Tibial artery (tissue), 4 donors: ENCODE measurements around the gene DNAJC10.
"Not testable (repeated sequence)": the region's sequence is repeated elsewhere in the genome, so short reads cannot be mapped to it uniquely, and the experiment has no call there.

Experiments used
- DNase-seq, 2 donors: peaks; one replicate each; pipeline ENCODE4 v3.0.0-alpha.2; 2019
- H3K27ac ChIP-seq, 2 donors: fragments of 200-600 bp; sonication (generic) in 1 of 2; 1 replicate in 1 of 2; 2 replicates in 1 of 2; pipeline ENCODE4 v1.5.1; 2018 to 2019; ENCODE audit warnings: mild to moderate bottlenecking in 1 of 2
- H3K27me3 ChIP-seq, 2 donors: fragments of 200-600 bp; sonication (generic) in 1 of 2; one replicate each; pipeline versions ENCODE4 v1.5.1 to v1.6.0; 2016 to 2019
- H3K36me3 ChIP-seq, 3 donors: fragments of 200-600 bp; sonication (generic) in 2 of 3; one replicate each; pipeline ENCODE4 v1.5.1; 2016 to 2019; ENCODE audit warnings: mild to moderate bottlenecking in 2 of 3
- H3K4me1 ChIP-seq, 4 donors: fragments of 200-600 bp; sonication (generic) in 2 of 4; 1 replicate in 3 of 4; 2 replicates in 1 of 4; pipeline ENCODE4 v1.5.1; 2016 to 2019
- H3K4me3 ChIP-seq, 2 donors: fragments of 200-600 bp; sonication (generic) in 1 of 2; 1 replicate in 1 of 2; 2 replicates in 1 of 2; pipeline ENCODE4 v1.5.1; 2018 to 2019; ENCODE audit warnings: mild to moderate bottlenecking in 2 of 2
- H3K9me3 ChIP-seq, 3 donors: fragments of 200-600 bp; sonication (generic) in 1 of 3; one replicate each; pipeline ENCODE4 v1.5.1; 2016 to 2019
- intact Hi-C: fragments of 100-400 bp; cut with DNase I; formaldehyde crosslinking; loops from one replicate; pipeline ENCODE4 v1.15.0; 2023; ENCODE audit warnings: low total_unique reads
- TF ChIP-seq, protein P1 (sequence below), 2 experiments: fragments of 200-600 bp in 1 of 2; fragments of 450-650 bp in 1 of 2; IDR thresholded peaks; one replicate each; pipeline ENCODE4 v1.5.1; 2017 to 2019; ENCODE audit warnings: antibody characterized with exemption in 2 of 2, mild to moderate bottlenecking in 1 of 2, moderate library complexity in 1 of 2

The DNAJC10 gene

DNA sequence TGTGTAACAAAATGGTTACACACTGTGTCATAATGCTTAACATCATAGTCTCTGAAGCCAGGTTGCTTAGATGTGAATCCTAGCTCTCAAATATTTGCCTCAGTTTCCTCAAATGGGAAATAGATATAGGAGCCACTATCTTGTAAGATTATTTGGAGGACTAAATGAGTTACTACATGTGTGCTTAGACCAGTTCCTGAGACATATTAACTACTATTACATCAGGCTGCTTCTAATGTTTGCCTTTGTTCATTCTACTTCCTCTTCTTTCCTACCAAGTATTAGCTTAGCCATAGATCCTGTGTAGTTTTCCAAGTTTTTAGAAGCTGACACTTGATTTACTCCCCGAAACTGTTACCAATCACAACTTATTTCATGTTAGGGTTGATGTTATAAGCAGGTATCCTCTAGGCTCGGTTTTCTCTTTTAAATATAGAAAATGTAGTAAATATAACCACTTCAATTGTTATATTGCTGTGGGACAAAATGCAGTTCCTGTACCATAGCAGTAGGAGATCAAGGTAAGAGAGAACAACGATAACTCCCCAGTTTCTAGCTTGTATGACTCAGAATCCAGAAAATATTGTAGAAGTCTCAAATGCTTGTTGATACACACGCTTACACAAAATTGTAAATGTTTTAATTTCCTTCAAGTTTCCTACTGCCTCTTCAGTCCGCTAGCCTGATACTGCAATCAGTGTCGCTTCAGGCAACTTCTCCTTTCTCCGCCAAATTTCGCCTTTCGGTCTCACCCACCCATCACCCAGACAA is 751 bp upstream of the DNAJC10 start:
- no peaks in the 10 kb centered on the region for H3K27me3 ChIP-seq
- intact Hi-C loops, result loop anchor here (10.0 kb wide), 1 partner anchor 821 kb away; the partner anchor contains the start of gene ITPRID2
- H3K4me3 ChIP-seq, result peak overlapping the region; percentile 90 to 98
- peaks cover 0 to 32% (median 9%) of the 10 kb centered on the region in 4 donors for H3K4me1 ChIP-seq
- no peaks in the 10 kb centered on the region for H3K9me3 ChIP-seq
- H3K27ac ChIP-seq, result peak overlapping the region; percentile 82 to 88
- H3K36me3 ChIP-seq, result peaks cover 0 to 3% (median 2%) of the 10 kb centered on the region in 3 donors
- no peak for DNase-seq
- TF ChIP-seq, protein P1, sequence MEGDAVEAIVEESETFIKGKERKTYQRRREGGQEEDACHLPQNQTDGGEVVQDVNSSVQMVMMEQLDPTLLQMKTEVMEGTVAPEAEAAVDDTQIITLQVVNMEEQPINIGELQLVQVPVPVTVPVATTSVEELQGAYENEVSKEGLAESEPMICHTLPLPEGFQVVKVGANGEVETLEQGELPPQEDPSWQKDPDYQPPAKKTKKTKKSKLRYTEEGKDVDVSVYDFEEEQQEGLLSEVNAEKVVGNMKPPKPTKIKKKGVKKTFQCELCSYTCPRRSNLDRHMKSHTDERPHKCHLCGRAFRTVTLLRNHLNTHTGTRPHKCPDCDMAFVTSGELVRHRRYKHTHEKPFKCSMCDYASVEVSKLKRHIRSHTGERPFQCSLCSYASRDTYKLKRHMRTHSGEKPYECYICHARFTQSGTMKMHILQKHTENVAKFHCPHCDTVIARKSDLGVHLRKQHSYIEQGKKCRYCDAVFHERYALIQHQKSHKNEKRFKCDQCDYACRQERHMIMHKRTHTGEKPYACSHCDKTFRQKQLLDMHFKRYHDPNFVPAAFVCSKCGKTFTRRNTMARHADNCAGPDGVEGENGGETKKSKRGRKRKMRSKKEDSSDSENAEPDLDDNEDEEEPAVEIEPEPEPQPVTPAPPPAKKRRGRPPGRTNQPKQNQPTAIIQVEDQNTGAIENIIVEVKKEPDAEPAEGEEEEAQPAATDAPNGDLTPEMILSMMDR (IDR thresholded peaks at IDR 0.05), result peak in 1 of 2 experiments; percentile 10

GRCh38 chr2:182716650-182716979 is 558 bp downstream of the DNAJC10 start:
- intact Hi-C loops, result loop anchor here (10.0 kb wide), 1 partner anchor 822 kb away; the partner anchor contains the start of gene ITPRID2
- Histone ChIP-seq H3K27me3 (no peaks in the 10 kb centered on the region), H3K27ac (peak overlapping the region; percentile 82 to 88), H3K9me3 (no peaks in the 10 kb centered on the region), H3K4me1 (peaks cover 0 to 32% (median 9%) of the 10 kb centered on the region in 4 donors), H3K36me3 (peaks cover 0 to 12% (median 8%) of the 10 kb centered on the region in 3 donors), H3K4me3 (peak overlapping the region; percentile 90 to 98)
- no peak for DNase-seq
- TF ChIP-seq, protein P1 (IDR thresholded peaks at IDR 0.05), result no peak

- H3K4me3 ChIP-seq, result peak overlapping the region; percentile 90 to 98
- intact Hi-C loops, result loop anchor here (10.0 kb wide), 1 partner anchor 823 kb away; the partner anchor contains the start of gene ITPRID2
These were observed 1.4 kb downstream of the DNAJC10 start for GRCh38 chr2:182717416-182717815.

GRCh38 chr2:182717816-182718215 is 1.8 kb downstream of the DNAJC10 start:
- TF ChIP-seq, protein P1 (IDR thresholded peaks at IDR 0.05), result no peak
- no peak for DNase-seq
- peak overlapping the region; percentile 90 to 98 for H3K4me3 ChIP-seq
- H3K27me3 ChIP-seq, result no peaks in the 10 kb centered on the region
- peaks cover 0 to 15% (median 15%) of the 10 kb centered on the region in 3 donors for H3K36me3 ChIP-seq
- H3K9me3 ChIP-seq, result no peaks in the 10 kb centered on the region
- intact Hi-C loops, result loop anchor here (10.0 kb wide), 1 partner anchor 823 kb away; the partner anchor contains the start of gene ITPRID2
- peak overlapping the region; percentile 45 to 88 for H3K27ac ChIP-seq
- peaks cover 0 to 32% (median 9%) of the 10 kb centered on the region in 4 donors for H3K4me1 ChIP-seq

More at GRCh38 chr2:182717416-182717815, 1.4 kb downstream of the DNAJC10 start:
- no peaks in the 10 kb centered on the region for H3K27me3 ChIP-seq
- TF ChIP-seq, protein P1 (IDR thresholded peaks at IDR 0.05), result no peak
- H3K4me1 ChIP-seq, result peaks cover 0 to 32% (median 9%) of the 10 kb centered on the region in 4 donors
- no peaks in the 10 kb centered on the region for H3K9me3 ChIP-seq
- peak overlapping the region; percentile 45 to 88 for H3K27ac ChIP-seq
- no peak for DNase-seq
- peaks cover 0 to 12% (median 12%) of the 10 kb centered on the region in 3 donors for H3K36me3 ChIP-seq

GRCh38 chr2:182718459-182718858 is 2.4 kb downstream of the DNAJC10 start:
- Histone ChIP-seq H3K4me1 (peaks cover 0 to 32% (median 9%) of the 10 kb centered on the region in 4 donors), H3K27me3 (no peaks in the 10 kb centered on the region), H3K36me3 (peaks cover 6 to 21% (median 21%) of the 10 kb centered on the region in 3 donors), H3K4me3 (peak overlapping the region in 1 of 2 donors; percentile 98), H3K9me3 (no peaks in the 10 kb centered on the region), H3K27ac (peak overlapping the region; percentile 45 to 88)
- intact Hi-C loops, result loop anchor here (10.0 kb wide), 1 partner anchor 824 kb away; the partner anchor contains the start of gene ITPRID2
- no peak for DNase-seq
- TF ChIP-seq, protein P1 (IDR thresholded peaks at IDR 0.05), result no peak

DNA sequence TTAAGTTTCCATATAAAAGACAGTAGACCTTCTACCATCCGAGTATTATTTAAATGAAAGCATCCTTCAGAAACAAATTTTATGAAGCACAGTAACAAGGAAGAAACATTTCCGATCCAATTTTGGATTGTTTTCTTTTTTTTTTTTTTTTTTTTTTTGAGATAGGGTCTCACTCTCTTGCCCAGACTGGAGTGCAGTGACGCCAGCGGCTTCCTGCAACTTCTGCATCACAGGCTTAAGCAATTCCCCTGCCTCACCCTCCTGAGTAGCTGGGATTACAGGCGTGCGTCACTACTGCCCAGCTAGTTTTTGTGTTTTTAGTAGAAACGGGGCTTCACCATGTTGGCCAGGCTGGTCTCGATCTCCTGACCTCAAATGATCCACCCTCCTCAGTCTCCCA is 3.1 kb downstream of the DNAJC10 start:
- not testable (repeated sequence) for H3K9me3 ChIP-seq, H3K4me3 ChIP-seq, H3K27ac ChIP-seq, H3K27me3 ChIP-seq, DNase-seq
- H3K4me1 ChIP-seq, result peaks cover 0 to 32% (median 9%) of the 10 kb centered on the region in 4 donors
- intact Hi-C loops, result loop anchor here (10.0 kb wide), 1 partner anchor 824 kb away; the partner anchor contains the start of gene ITPRID2
- peaks cover 7 to 27% (median 27%) of the 10 kb centered on the region in 3 donors for H3K36me3 ChIP-seq
